Heart left ventricle (tissue), 13 donors: Measurements from ENCODE around the gene GPX7.

Experiments
- CTCF ChIP-seq, 12 donors: fragments of 200-600 bp; sonication (generic) in 4 of 12; IDR thresholded peaks; one replicate each; pipeline versions ENCODE4 v1.5.0 to v1.8.0; 2018 to 2022; ENCODE audit warnings: antibody characterized with exemption in 12 of 12, mild to moderate bottlenecking in 5 of 12
- POLR2A ChIP-seq, 2 donors: fragments of 450-650 bp; IDR thresholded peaks; one replicate each; pipeline ENCODE4 v1.6.1; 2017; ENCODE audit warnings: antibody characterized with exemption in 2 of 2, mild to moderate bottlenecking in 2 of 2, moderate library complexity in 2 of 2
- donor health status: ischemic (EF 13 %, LVEDD 7.1; RV severe dilation, severe dysfunction).
- donor health status: DM: no; HTN: yes; CAD: no.
- donor health status: DM: no; HTN: no; CAD: no.
- donor health status: ischemic (EF 25% LVEDD 6.9; RV normal size, moderate dysfunction).
- donor health status: ischemic (EF 25% LVEDD 5.7; RV mildly dilated, moderate dysfunction).
- donor health status: ischemic (EF 35%, LVEDD 5.7; RV mildly dilated, moderate dysfunction).
- donor health status: nonischemic (EF 11% LVEDD 7.7; RV severe dilation, severe dysfunction).
- donor health status: DM: yes; HTN: yes; CAD: no.
- donor health status: PGD.
- donor health status: ischemic (EF 29% LVEDD 5.4; RV normal size, mild dysfunction).
- donor health status: nonischemic (EF 23%, LVEDD 6.1; RV moderate dilation, normal function).

GRCh38 chr1:52590266-52590665, 11.9 kb upstream of the GPX7 start:
- no peak for TF ChIP-seq POLR2A (IDR thresholded peaks at IDR 0.05)
- no peak for TF ChIP-seq CTCF (IDR thresholded peaks at IDR 0.05)
